ENCODE results near the gene CD59. TPM values are rescaled to one million over a fixed set of nuclear protein-coding genes. Genes with fewer than 3 reads are reported as not detected.
"Not testable (repeated sequence)": the region's sequence is repeated elsewhere in the genome, so short reads cannot be mapped to it uniquely, and the experiment has no call there.

The CD59 gene
- total RNA-seq, 2 donors from 2014 or later = 414 to 561 TPM

- DNase-seq (ENCODE audit: low spot score) = no peak
- H3K9me3 ChIP-seq = no peaks in the 10 kb centered on the region
- peaks cover 83% of the 10 kb centered on the region for H3K36me3 ChIP-seq
- H3K4me3 ChIP-seq = no peak overlapping the region
- H3K4me1 ChIP-seq = peaks cover 0 to 66% of the 10 kb centered on the region in 2 donors
- H3K27me3 ChIP-seq = no peaks in the 10 kb centered on the region
- TF ChIP-seq CTCF (IDR thresholded peaks at IDR 0.05) = no peak
- H3K27ac ChIP-seq = peak overlapping the region in 1 of 2 donors; percentile 14
These were observed 23.8 kb downstream of the CD59 start for GRCh38 chr11:33712436-33712835.

GRCh38 chr11:33709466-33709865 lies 26.8 kb downstream of the CD59 start:
- TF ChIP-seq CTCF (IDR thresholded peaks at IDR 0.05) = no peak
- DNase-seq (ENCODE audit: low spot score) = no peak
- Histone ChIP-seq H3K36me3 (peaks cover 62% of the 10 kb centered on the region), H3K9me3 (no peaks in the 10 kb centered on the region), H3K4me3 (no peak overlapping the region), H3K4me1 (peaks cover 0 to 71% of the 10 kb centered on the region in 2 donors), H3K27ac (no peak overlapping the region), H3K27me3 (no peaks in the 10 kb centered on the region)

- H3K4me1 ChIP-seq = peaks cover 0 to 76% of the 10 kb centered on the region in 2 donors
- H3K9me3 ChIP-seq = no peaks in the 10 kb centered on the region
- H3K27ac ChIP-seq = peak overlapping the region in 1 of 2 donors; percentile 65
- DNase-seq (ENCODE audit: low spot score) = no peak
- TF ChIP-seq CTCF (IDR thresholded peaks at IDR 0.05) = no peak
- H3K27me3 ChIP-seq = no peaks in the 10 kb centered on the region
- H3K4me3 ChIP-seq = no peak overlapping the region
- peaks cover 58% of the 10 kb centered on the region for H3K36me3 ChIP-seq
These were observed 27.2 kb downstream of the CD59 start for GRCh38 chr11:33708985-33709384.

- peaks cover 0 to 76% of the 10 kb centered on the region in 2 donors for H3K4me1 ChIP-seq
- not testable (repeated sequence) for H3K27me3 ChIP-seq; DNase-seq (ENCODE audit: low spot score); H3K4me3 ChIP-seq; H3K9me3 ChIP-seq
- H3K36me3 ChIP-seq = peaks cover 48% of the 10 kb centered on the region
- peak overlapping the region; percentile 65 to 67 for H3K27ac ChIP-seq
These were observed 28.4 kb downstream of the CD59 start for GRCh38 chr11:33707831-33708230.

- no peak for DNase-seq (ENCODE audit: low spot score)
- Histone ChIP-seq H3K27me3 (no peaks in the 10 kb centered on the region), H3K36me3 (peaks cover 41% of the 10 kb centered on the region), H3K9me3 (no peaks in the 10 kb centered on the region), H3K27ac (peak overlapping the region; percentile 65 to 67), H3K4me3 (no peak overlapping the region), H3K4me1 (peaks cover 0 to 79% of the 10 kb centered on the region in 2 donors)
- no peak for TF ChIP-seq CTCF (IDR thresholded peaks at IDR 0.05)
These were observed 29.3 kb downstream of the CD59 start for GRCh38 chr11:33706966-33707365.

GRCh38 chr11:33706546-33706945 lies 29.7 kb downstream of the CD59 start:
- H3K27ac ChIP-seq = peak overlapping the region; percentile 65 to 67
- DNase-seq (ENCODE audit: low spot score) = no peak
- no peak overlapping the region for H3K4me3 ChIP-seq
- H3K9me3 ChIP-seq = no peaks in the 10 kb centered on the region
- H3K27me3 ChIP-seq = no peaks in the 10 kb centered on the region
- TF ChIP-seq CTCF (IDR thresholded peaks at IDR 0.05) = no peak
- H3K4me1 ChIP-seq = peaks cover 0 to 83% of the 10 kb centered on the region in 2 donors
- H3K36me3 ChIP-seq = peaks cover 37% of the 10 kb centered on the region
